GM23338 (cell line): ENCODE results near the gene MED20.

ENCODE experiments used
- POLR2AphosphoS5 ChIP-seq: IDR thresholded peaks from 2 replicates; pipeline ENCODE4 v1.6.1; 2016; ENCODE audit warnings: antibody characterized with exemption, low read depth
- ZNF114 ChIP-seq: fragments of 250-450 bp; sonication (Bioruptor Pico); IDR thresholded peaks from 2 replicates; pipeline ENCODE4 v1.5.0; 2020; ENCODE audit warnings: mild to moderate bottlenecking, moderate library complexity
- TF ChIP-seq, protein P1 (sequence below), 2 experiments: fragments of 200-600 bp in 1 of 2; sonication (generic) in 1 of 2; conservative IDR thresholded peaks; 2 replicates each; pipeline versions ENCODE4 v1.5.1 to v1.6.1; 2016 to 2017; ENCODE audit warnings: antibody characterized with exemption in 2 of 2, low read depth in 2 of 2, mild to moderate bottlenecking in 2 of 2, moderate library complexity in 1 of 2

DNA sequence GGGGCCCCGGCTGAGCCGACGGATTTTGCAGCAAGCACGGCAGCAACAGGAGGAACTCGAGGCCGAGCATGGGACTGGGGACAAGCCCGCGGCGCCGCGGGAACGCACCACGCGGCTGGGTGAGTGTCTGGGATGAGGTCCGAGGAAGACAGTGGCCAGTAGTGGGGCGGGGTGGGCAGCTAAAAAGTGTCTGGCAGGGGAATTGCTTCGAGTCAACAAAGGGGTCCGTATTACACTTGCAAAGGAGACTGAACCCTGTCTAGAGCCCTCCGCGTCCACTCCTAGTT lies 716 bp upstream of the MED20 start:
- TF ChIP-seq, protein P1, sequence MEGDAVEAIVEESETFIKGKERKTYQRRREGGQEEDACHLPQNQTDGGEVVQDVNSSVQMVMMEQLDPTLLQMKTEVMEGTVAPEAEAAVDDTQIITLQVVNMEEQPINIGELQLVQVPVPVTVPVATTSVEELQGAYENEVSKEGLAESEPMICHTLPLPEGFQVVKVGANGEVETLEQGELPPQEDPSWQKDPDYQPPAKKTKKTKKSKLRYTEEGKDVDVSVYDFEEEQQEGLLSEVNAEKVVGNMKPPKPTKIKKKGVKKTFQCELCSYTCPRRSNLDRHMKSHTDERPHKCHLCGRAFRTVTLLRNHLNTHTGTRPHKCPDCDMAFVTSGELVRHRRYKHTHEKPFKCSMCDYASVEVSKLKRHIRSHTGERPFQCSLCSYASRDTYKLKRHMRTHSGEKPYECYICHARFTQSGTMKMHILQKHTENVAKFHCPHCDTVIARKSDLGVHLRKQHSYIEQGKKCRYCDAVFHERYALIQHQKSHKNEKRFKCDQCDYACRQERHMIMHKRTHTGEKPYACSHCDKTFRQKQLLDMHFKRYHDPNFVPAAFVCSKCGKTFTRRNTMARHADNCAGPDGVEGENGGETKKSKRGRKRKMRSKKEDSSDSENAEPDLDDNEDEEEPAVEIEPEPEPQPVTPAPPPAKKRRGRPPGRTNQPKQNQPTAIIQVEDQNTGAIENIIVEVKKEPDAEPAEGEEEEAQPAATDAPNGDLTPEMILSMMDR (conservative IDR thresholded peaks at IDR 0.05; ENCODE audit: low read depth in 2 of 2): no peak
- TF ChIP-seq ZNF114 (CRISPR knock-in tag) (no peak), POLR2AphosphoS5 (no peak)
